K562 (cell line): ENCODE measurements around the gene NR3C2. TPM values are rescaled to one million over a fixed set of nuclear protein-coding genes. Genes with fewer than 3 reads are reported as not detected.

Experiments used
- ATAC-seq: fragments of 200-7000 bp; cut with Tn5 transposase; 3 replicates; pipeline ENCODE4 v1.9.1; 2020; ENCODE audit warnings: moderate library complexity
- BruUV-seq: library from RNA; stranded (reverse); fragments of 400-500 nt; replicated peaks from 2 replicates; lab custom pipeline; 2021; lab: Mats Ljungman, UMichigan
- CTCF ChIA-PET: fragments of 300-600 bp; formaldehyde crosslinking; extraction: SDS; loops from one replicate; lab custom pipeline; 2021; ENCODE audit warnings: low intra/inter-chr PET ratio; lab: Yijun Ruan, JAX
- POLR2A ChIA-PET: fragments of 300-600, 350-650 bp; sonication (Branson Sonifier 250); formaldehyde crosslinking; extraction: SDS; loops from one replicate; lab custom pipeline; 2021; ENCODE audit warnings: antibody characterized with exemption, inconsistent platforms; lab: Yijun Ruan, JAX
- DNase-seq, 4 experiments: peaks; one replicate each; pipeline versions ENCODE4 v3.0.0 to v3.0.0-alpha.2; 2011 to 2018; ENCODE audit warnings: low spot score in 3 of 4, mixed read lengths in 3 of 4; ENCODE audit errors: extremely low read depth in 1 of 4
- FAIRE-seq: peaks from 2 replicates; lab custom pipeline; 2011; peaks lifted over from hg19 to GRCh38; lab: Jason Lieb, UNC
- H2AFZ ChIP-seq: 2 replicates; pipeline ENCODE4 v1.6.0; 2011; ENCODE audit warnings: low read depth, low read length, control low read depth, inconsistent platforms
- H3K27ac ChIP-seq: fragments of 200-600 bp; 3 replicates; pipeline ENCODE4 v1.8.0; 2011; ENCODE audit warnings: low read depth, mild to moderate bottlenecking, control low read depth, inconsistent platforms, low read length, moderate library complexity, mixed read lengths; ENCODE audit errors: extremely low read depth
- H3K27me3 ChIP-seq, 2 experiments: fragments of 300-600 bp in 1 of 2; 2 replicates in 1 of 2; 3 replicates in 1 of 2; pipeline versions ENCODE4 v1.6.0 to v1.8.0; 2011; ENCODE audit warnings: inconsistent platforms in 2 of 2, low read length in 2 of 2, mild to moderate bottlenecking in 1 of 2, mixed read lengths in 1 of 2, moderate library complexity in 1 of 2; ENCODE audit not compliant: control insufficient read depth in 2 of 2, insufficient read depth in 2 of 2
- H3K36me3 ChIP-seq: fragments of 300-600 bp; 3 replicates; pipeline ENCODE4 v1.8.0; 2011; ENCODE audit warnings: mild to moderate bottlenecking, low read length, inconsistent platforms; ENCODE audit not compliant: control insufficient read depth, insufficient read depth
- H3K4me1 ChIP-seq, 2 experiments: fragments of 200-600 bp in 1 of 2; replicated peaks in 1 of 2; 2 replicates in 1 of 2; 3 replicates in 1 of 2; pipeline versions ENCODE4 v1.5.1 to v1.8.0; 2011; ENCODE audit warnings: inconsistent platforms in 2 of 2, low read length in 2 of 2, mild to moderate bottlenecking in 1 of 2, mixed read lengths in 1 of 2, moderate library complexity in 1 of 2; ENCODE audit not compliant: control insufficient read depth in 2 of 2, insufficient read depth in 2 of 2
- H3K4me2 ChIP-seq: 2 replicates; pipeline ENCODE4 v1.6.1; 2011; ENCODE audit warnings: low read length, control low read depth, inconsistent platforms, mixed read lengths; ENCODE audit not compliant: insufficient read depth
- H3K4me3 ChIP-seq: fragments of 200-600 bp; sonication (generic), shearing (Covaris generic); 2 replicates; pipeline ENCODE4 v1.5.1; 2016; ENCODE audit warnings: control low read depth, inconsistent platforms
- H3K79me2 ChIP-seq: fragments of 200-600 bp; 3 replicates; pipeline ENCODE4 v1.8.0; 2011; ENCODE audit warnings: low read length, inconsistent platforms; ENCODE audit not compliant: control insufficient read depth, insufficient read depth
- H3K9ac ChIP-seq, 2 experiments: 2 replicates each; pipeline versions ENCODE4 v1.6.0 to v1.6.1; 2011; ENCODE audit warnings: low read depth in 2 of 2, low read length in 2 of 2, control low read depth in 1 of 2, inconsistent platforms in 1 of 2, mild to moderate bottlenecking in 1 of 2, mixed read lengths in 1 of 2; ENCODE audit not compliant: insufficient read depth in 1 of 2
- H3K9me1 ChIP-seq: one replicate; pipeline ENCODE4 v1.6.0; 2011; ENCODE audit warnings: inconsistent platforms, mild to moderate bottlenecking, low read length, moderate library complexity; ENCODE audit not compliant: control insufficient read depth, insufficient read depth
- H3K9me3 ChIP-seq: replicated peaks from 2 replicates; pipeline ENCODE4 v1.5.1; 2011; ENCODE audit warnings: low read depth, low read length, inconsistent platforms; ENCODE audit not compliant: control insufficient read depth, insufficient read depth
- H4K20me1 ChIP-seq: replicated peaks from 2 replicates; pipeline ENCODE4 v1.6.1; 2011; ENCODE audit warnings: low read length, inconsistent platforms, mixed read lengths; ENCODE audit not compliant: control insufficient read depth, insufficient read depth
- CEBPG ChIP-seq, 3 experiments: fragments of 200-800 bp in 1 of 3; sonication (Bioruptor generic) in 1 of 3; sonication (generic) in 1 of 3; formaldehyde crosslinking in 1 of 3; IDR thresholded peaks in 2 of 3; conservative IDR thresholded peaks in 1 of 3; 2 replicates each; pipeline versions ENCODE4 v1.6.1 to v1.8.0; 2016 to 2022; ENCODE audit warnings: missing compliant biosample characterization in 2 of 3, missing genetic modification characterization in 2 of 3, mild to moderate bottlenecking in 1 of 3, missing genetic modification reagents in 1 of 3
- MCM5 ChIP-seq: fragments of 450-650 bp; IDR thresholded peaks from 2 replicates; pipeline ENCODE4 v1.6.1; 2016; ENCODE audit warnings: low read depth
- NUFIP1 ChIP-seq: fragments of 450-650 bp; IDR thresholded peaks from 2 replicates; pipeline ENCODE4 v1.6.1; 2018; ENCODE audit not compliant: partially characterized antibody
- RBM34 ChIP-seq: fragments of 200-400 bp; formaldehyde crosslinking; IDR thresholded peaks from 2 replicates; pipeline ENCODE4 v1.6.1; 2018; ENCODE audit warnings: low read length, borderline replicate concordance; ENCODE audit not compliant: insufficient read depth
- SMAD4 ChIP-seq: fragments of 250-450 bp; sonication (Bioruptor Pico); conservative IDR thresholded peaks from 2 replicates; pipeline ENCODE4 v1.8.0; 2021; ENCODE audit warnings: inconsistent platforms, mild to moderate bottlenecking, moderate library complexity
- SRF ChIP-seq, 2 experiments: fragments of 250-450, 450-650 bp in 1 of 2; sonication (Bioruptor Pico) in 1 of 2; sonication (generic) in 1 of 2; formaldehyde crosslinking; IDR thresholded peaks; 2 replicates each; pipeline versions ENCODE4 v1.5.0 to v1.5.1; 2020 to 2022; ENCODE audit warnings: mild to moderate bottlenecking in 1 of 2, missing genetic modification reagents in 1 of 2
- TSC22D4 ChIP-seq: fragments of 450-650 bp; IDR thresholded peaks from 2 replicates; pipeline ENCODE4 v1.6.1; 2016; ENCODE audit warnings: missing genetic modification characterization, missing biosample characterization, control low read depth
- ZNF134 ChIP-seq: fragments of 250-450 bp; sonication (Bioruptor Pico); conservative IDR thresholded peaks from 2 replicates; pipeline ENCODE4 v1.4.0; 2020
- ZNF175 ChIP-seq: fragments of 200-800 bp; sonication (Bioruptor generic); IDR thresholded peaks from 2 replicates; pipeline ENCODE4 v1.6.1; 2016; ENCODE audit warnings: low read depth, mild to moderate bottlenecking, missing genetic modification characterization, missing compliant biosample characterization
- ZNF282 ChIP-seq: sonication (generic); formaldehyde crosslinking; IDR thresholded peaks from 2 replicates; pipeline ENCODE4 v1.8.1; 2023; ENCODE audit warnings: missing genetic modification reagents
- ZNF707 ChIP-seq: fragments of 250-450 bp; sonication (Bioruptor Pico); conservative IDR thresholded peaks from 2 replicates; pipeline ENCODE4 v1.8.0; 2022; ENCODE audit warnings: inconsistent platforms, mild to moderate bottlenecking, moderate library complexity
- ZZZ3 ChIP-seq: fragments of 450-650 bp; IDR thresholded peaks from 2 replicates; pipeline ENCODE4 v1.6.1; 2016; ENCODE audit warnings: antibody characterized with exemption, mild to moderate bottlenecking, moderate library complexity
- WGBS: fragments of 100-300 bp; shearing (Covaris generic); methylation state at CpG from one replicate; pipeline ENCODE4 v1.1.6; 2016; ENCODE audit warnings: low coverage, mixed read lengths; ENCODE audit not compliant: insufficient coverage; ENCODE audit errors: missing lambda C conversion rate; 5-methylcytosine and 5-hydroxymethylcytosine counted together
- in situ Hi-C: fragments of 300-500 bp; cut with MboI; formaldehyde crosslinking; loops from 4 replicates; pipeline ENCODE4 v1.15.0; 2018; ENCODE audit warnings: inconsistent platforms, mixed read lengths
- intact Hi-C: fragments of 100-400 bp; cut with micrococcal nuclease; formaldehyde crosslinking; loops from 2 replicates; pipeline ENCODE4 v1.14.2; 2022
- polyA plus RNA-seq, 8 experiments: library from polyadenylated mRNA; depleted of rRNA in 4 of 8; stranded (reverse) in 5 of 8; unstranded in 3 of 8; fragments of >200 nt; fragmentation: Nextera tagmentation in 2 of 8; fragmentation: Illumina TruSeq in 1 of 8; extraction: Ambion mirVana in 2 of 8; extraction: Trizol in 1 of 8; gene quantifications; 2 replicates each; pipeline versions ENCODE4 v1.2.1 to v1.2.3, GENCODE V29; 2011 to 2014; ENCODE audit warnings: inconsistent platforms in 1 of 8, missing spikeins in 1 of 8
- total RNA-seq, 7 experiments: library from RNA; depleted of rRNA in 6 of 7; stranded (reverse); fragments of >200 nt in 6 of 7; fragmentation: Illumina TruSeq in 2 of 7; extraction: Trizol in 2 of 7; gene quantifications; 2 replicates each; pipeline versions ENCODE4 v1.2.1 to v1.2.3, GENCODE V29; 2011 to 2021; ENCODE audit warnings: low replicate concordance in 1 of 7
- TF ChIP-seq, protein P1 (sequence below): fragments of 450-650 bp; IDR thresholded peaks from 2 replicates; pipeline ENCODE4 v1.7.1; 2018; ENCODE audit warnings: mild to moderate bottlenecking, low read depth; ENCODE audit not compliant: partially characterized antibody

NR3C2 gene
- total and polyA plus RNA-seq, 9 of the 15 experiments (the other 6 are each of a cell fraction or from before 2014, with no cell fraction given), result 0.01 to 0.28 (median 0.16) TPM; not detected in 2

DNA sequence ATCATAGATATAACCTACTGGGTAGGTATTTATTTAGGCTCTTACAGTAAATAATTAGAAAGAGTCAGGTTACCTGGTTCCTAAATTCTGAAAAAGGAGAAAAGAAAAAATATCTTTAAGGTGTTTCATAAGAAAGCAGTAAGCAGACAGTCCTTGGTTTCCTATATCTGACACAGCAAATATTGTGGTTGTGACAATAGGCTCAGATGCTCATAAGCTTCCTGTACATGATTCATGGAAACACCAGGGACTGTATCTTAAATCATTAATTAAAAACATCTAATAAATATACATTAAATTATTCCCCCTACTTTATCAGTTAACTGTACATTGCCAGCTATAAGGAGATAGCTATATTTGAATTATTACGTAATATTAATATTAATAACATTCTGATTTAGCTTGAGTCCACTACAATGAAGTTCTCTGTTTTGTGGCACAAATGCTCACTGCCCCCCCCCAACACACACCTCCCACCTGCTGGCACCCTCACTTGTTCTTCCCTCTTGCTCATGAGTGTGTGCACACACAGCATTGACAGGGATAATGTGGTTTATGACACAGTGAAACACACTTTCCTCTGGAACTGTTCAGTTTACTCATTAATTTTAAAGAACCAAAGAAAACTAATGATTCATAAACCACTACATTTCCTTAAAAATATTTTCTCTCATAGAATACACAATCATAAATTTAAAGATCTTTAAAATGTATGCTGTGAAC lies 187.4 kb downstream of the NR3C2 start:
- Histone ChIP-seq H3K9me1 (no peaks in the 10 kb centered on the region), H3K4me1 (no peaks in the 10 kb centered on the region), H3K27ac (no peak overlapping the region), H3K9ac (no peak overlapping the region), H4K20me1 (no peaks in the 10 kb centered on the region), H2AFZ (no peak overlapping the region), H3K4me3 (no peak overlapping the region), H3K27me3 (no peaks in the 10 kb centered on the region), H3K4me2 (no peak overlapping the region), H3K36me3 (no peaks in the 10 kb centered on the region), H3K79me2 (no peaks in the 10 kb centered on the region), H3K9me3 (0 out of 2 replicates have a peak, but pooled peaks cover 1% of the 10 kb centered on the region)
- DNase-seq (no peak), ATAC-seq (no peak), FAIRE-seq (no peak)
- ChIA-PET CTCF (no interaction called here), POLR2A (no interaction called here)
- BruUV-seq, result no TSS peak
- intact Hi-C loops, result no loop called here
- no peak for TF ChIP-seq ZNF282 (CRISPR knock-in tag)
- TF ChIP-seq CEBPG (CRISPR knock-in tag; IDR thresholded peaks at IDR 0.05), result no peak
- TF ChIP-seq CEBPG (tag; conservative IDR thresholded peaks at IDR 0.05 in 1 of 2, IDR thresholded peaks at IDR 0.05 in 1 of 2), result peak in 1 of 2 experiments; percentile 51; a peak in 2 of 4 replicates
- in situ Hi-C loops, result no loop called here
- 0% methylated on average over 1 of the region's 1 CpG for WGBS

DNA sequence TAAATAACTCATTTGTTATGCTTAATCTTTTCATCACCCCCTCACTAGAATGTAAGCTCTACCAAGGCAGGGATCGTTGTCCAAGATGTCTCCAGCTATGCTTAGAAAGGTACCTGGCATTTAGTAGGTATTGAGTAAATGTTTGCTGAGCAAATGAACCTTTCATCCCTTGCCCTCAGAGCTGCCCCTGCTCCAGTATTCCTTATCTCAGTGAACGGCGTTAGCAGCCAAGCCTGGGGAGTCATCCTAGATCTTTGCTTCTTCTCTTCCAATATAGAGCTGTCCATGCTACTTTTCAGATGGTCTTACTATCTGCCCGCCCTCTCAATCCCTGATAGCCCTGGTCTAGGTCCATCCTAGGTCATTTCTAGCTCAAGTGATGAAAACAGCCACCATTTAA lies 188.4 kb downstream of the NR3C2 start:
- H2AFZ ChIP-seq, result no peak overlapping the region
- no peak overlapping the region for H3K9ac ChIP-seq
- H3K27me3 ChIP-seq, result no peaks in the 10 kb centered on the region
- H3K79me2 ChIP-seq, result no peaks in the 10 kb centered on the region
- no peaks in the 10 kb centered on the region for H4K20me1 ChIP-seq
- ATAC-seq, result no peak
- H3K4me1 ChIP-seq, result no peaks in the 10 kb centered on the region
- intact Hi-C loops, result no loop called here
- ChIA-PET CTCF (no interaction called here), POLR2A (no interaction called here)
- no peak overlapping the region for H3K27ac ChIP-seq
- WGBS, result 0% methylated on average over 4 of the region's 4 CpGs
- in situ Hi-C loops, result no loop called here
- FAIRE-seq, result no peak
- H3K4me2 ChIP-seq, result no peak overlapping the region
- BruUV-seq, result no TSS peak
- 0 out of 2 replicates have a peak, but pooled peaks cover 1% of the 10 kb centered on the region for H3K9me3 ChIP-seq
- no peaks in the 10 kb centered on the region for H3K36me3 ChIP-seq
- H3K4me3 ChIP-seq, result no peak overlapping the region
- no peak for DNase-seq
- H3K9me1 ChIP-seq, result no peaks in the 10 kb centered on the region
- TF ChIP-seq NUFIP1, result no peak
- TF ChIP-seq ZNF175 (CRISPR knock-in tag), result no peak
- no peak for TF ChIP-seq RBM34
- TF ChIP-seq ZNF134 (CRISPR knock-in tag), result no peak
- no peak for TF ChIP-seq ZNF707 (CRISPR knock-in tag)
- no peak for TF ChIP-seq ZZZ3
- TF ChIP-seq SMAD4 (CRISPR knock-in tag), result no peak
- TF ChIP-seq SRF (CRISPR knock-in tag; IDR thresholded peaks at IDR 0.05), result no peak
- no peak for TF ChIP-seq TSC22D4
- no peak for TF ChIP-seq MCM5
- TF ChIP-seq, protein P1, sequence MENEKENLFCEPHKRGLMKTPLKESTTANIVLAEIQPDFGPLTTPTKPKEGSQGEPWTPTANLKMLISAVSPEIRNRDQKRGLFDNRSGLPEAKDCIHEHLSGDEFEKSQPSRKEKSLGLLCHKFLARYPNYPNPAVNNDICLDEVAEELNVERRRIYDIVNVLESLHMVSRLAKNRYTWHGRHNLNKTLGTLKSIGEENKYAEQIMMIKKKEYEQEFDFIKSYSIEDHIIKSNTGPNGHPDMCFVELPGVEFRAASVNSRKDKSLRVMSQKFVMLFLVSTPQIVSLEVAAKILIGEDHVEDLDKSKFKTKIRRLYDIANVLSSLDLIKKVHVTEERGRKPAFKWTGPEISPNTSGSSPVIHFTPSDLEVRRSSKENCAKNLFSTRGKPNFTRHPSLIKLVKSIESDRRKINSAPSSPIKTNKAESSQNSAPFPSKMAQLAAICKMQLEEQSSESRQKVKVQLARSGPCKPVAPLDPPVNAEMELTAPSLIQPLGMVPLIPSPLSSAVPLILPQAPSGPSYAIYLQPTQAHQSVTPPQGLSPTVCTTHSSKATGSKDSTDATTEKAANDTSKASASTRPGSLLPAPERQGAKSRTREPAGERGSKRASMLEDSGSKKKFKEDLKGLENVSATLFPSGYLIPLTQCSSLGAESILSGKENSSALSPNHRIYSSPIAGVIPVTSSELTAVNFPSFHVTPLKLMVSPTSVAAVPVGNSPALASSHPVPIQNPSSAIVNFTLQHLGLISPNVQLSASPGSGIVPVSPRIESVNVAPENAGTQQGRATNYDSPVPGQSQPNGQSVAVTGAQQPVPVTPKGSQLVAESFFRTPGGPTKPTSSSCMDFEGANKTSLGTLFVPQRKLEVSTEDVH, result no peak
